ENCODE data around the gene KREMEN2.
A peak's percentile ranks its signal among the peaks of the same experiment; 100 is the strongest.

Gene KREMEN2

GRCh38 chr16:2980227-2981176, 16.4 kb downstream of the KREMEN2 start, which contains the start of gene PKMYT1:
PKMYT1 (minus strand) TSS chr16:2980446; CDS start chr16:2979657, 789 bp downstream.
- DNase-seq (ENCODE audit: low spot score): peak; percentile 100

DNA sequence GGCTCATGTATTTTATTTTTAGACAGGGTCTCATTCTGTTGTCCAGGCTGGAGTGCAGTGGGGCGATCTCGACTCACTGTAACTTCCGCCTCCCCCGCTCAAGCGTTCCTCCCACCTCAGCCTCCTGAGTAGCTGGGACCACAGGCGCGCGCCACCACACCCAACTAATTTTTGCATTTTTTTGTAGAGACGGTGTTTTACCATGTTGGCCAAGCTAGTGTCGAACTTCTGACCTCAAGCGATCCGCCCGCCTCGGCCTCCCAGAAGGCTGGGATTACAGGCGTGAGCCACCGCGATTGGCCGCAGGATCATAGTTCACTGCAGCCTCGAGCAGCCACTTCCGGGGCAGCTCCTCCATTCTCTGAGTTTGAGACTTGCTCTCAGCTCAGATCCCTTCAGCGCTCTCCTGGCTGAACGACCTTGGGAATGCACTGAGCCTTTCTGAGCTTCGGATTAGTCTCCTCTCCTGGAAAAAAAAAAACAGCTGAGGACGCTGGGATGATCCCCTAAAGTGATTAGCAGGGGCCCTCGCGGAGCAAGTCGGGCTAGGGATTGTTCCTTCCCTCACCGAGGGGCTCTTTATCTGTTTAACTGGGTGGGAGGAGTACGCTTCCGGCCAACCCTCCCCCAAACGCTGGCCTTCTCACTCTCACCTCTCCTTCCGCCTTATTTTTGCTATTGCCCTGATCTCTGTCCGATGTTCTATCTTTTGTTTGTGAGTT, 17.3 kb downstream of the KREMEN2 start:
- no peak for DNase-seq (ENCODE audit: low spot score)

GRCh38 chr16:2981899-2982250, 17.8 kb downstream of the KREMEN2 start:
- no peak for DNase-seq (ENCODE audit: low spot score)

DNA sequence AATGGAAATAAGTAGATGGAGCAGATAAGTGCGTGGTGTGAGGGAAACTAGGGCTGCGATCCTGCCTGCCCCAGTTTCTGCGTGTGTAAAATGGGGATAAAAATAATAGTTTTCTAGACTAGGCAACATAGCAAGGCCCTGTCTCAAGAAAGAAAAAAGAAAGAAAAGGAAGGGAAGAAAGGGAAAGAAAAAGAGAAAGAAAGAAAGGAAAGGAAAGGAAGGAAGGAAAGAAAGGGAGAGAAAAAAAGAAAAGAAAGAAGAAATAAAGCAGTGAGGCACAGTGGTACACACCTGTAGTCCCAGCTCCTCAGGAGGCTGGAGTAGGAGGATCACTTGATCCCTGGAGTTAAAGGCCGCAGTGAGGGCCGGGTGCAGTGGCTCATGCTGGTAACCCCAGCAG, 18.3 kb downstream of the KREMEN2 start:
- no peak for DNase-seq (ENCODE audit: low spot score)

GRCh38 chr16:2983706-2984136, 19.6 kb downstream of the KREMEN2 start:
- DNase-seq (ENCODE audit: low spot score): peak; percentile 95

GRCh38 chr16:2985462-2985861, 21.4 kb downstream of the KREMEN2 start:
- DNase-seq (ENCODE audit: low spot score): no peak

GRCh38 chr16:2985893-2986355, 21.8 kb downstream of the KREMEN2 start:
- no peak for DNase-seq (ENCODE audit: low spot score)

DNA sequence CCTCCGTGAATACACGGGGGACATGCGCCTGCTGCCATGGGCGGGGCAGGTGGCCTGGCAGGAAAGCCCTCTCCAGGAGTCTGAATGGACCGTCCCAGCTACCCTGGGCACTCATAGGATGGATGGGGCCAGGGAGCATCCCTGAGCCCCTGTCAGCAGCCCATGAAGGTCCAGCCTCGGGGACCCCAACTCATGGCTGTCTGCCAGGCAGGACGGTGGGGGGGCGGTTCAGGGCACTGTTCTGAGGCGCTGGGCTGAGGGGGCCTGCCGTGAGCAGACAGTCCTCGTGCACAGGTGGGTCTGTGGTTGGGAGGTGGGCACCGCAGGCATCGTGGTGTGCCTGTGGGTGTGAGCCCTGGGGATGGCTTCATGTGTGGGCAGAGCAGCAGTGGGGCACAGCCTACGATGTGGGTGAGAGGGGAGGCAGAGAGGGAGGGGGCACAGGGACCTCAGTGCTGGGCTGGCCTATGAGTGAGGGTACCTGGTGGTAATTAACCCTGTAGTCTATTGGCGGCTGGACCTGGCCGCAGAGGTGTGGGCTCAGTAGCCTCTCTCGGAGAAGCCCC, 22.6 kb downstream of the KREMEN2 start:
- DNase-seq (ENCODE audit: low spot score): no peak

DNA sequence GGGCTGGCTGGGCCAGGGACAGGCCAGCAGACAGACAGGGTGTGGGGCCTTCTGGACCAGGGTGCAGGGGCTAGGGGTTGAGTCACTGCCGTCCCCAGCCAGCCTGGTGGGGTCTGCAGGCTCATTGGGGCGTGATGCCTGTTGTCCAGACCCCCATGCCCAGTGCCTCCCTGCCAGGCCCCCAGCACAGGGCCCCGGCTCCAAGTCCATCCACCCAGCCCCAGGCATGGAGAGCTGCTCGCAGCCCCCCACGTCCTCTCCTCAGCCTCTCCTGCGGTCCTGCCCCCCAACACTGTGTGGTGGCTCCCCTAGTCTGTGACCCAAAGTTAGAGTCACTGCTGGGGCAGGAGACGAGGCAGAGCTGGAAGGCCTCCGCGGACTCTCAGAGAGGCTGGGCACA, 23.2 kb downstream of the KREMEN2 start:
- DNase-seq (ENCODE audit: low spot score): no peak

- no peak for DNase-seq (ENCODE audit: low spot score)
These were observed 23.8 kb downstream of the KREMEN2 start for GRCh38 chr16:2987833-2988232.

GRCh38 chr16:2988590-2989099, 24.6 kb downstream of the KREMEN2 start:
- no peak for DNase-seq (ENCODE audit: low spot score)

DNA sequence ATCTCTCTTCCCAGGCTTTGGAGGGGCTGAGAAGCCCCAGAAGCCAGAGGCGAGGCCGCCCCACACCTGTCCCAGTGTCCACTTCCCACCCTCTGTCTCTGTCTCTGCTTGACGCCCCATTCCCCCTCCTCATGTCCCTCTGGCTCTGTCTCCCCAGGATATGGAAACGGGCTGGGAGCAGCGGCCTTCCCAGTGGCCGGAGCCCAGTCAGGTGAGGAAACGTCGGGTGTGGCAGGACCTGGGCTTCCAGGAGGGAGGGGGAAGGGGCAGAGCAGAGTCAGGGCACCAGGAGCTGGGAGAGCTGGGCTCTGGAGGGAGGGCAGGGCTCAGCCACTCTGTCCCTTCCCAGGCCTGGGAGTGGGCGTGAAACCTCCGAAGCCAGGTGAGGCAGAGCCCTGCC, 26.8 kb downstream of the KREMEN2 start:
- DNase-seq (ENCODE audit: low spot score): no peak

DNA sequence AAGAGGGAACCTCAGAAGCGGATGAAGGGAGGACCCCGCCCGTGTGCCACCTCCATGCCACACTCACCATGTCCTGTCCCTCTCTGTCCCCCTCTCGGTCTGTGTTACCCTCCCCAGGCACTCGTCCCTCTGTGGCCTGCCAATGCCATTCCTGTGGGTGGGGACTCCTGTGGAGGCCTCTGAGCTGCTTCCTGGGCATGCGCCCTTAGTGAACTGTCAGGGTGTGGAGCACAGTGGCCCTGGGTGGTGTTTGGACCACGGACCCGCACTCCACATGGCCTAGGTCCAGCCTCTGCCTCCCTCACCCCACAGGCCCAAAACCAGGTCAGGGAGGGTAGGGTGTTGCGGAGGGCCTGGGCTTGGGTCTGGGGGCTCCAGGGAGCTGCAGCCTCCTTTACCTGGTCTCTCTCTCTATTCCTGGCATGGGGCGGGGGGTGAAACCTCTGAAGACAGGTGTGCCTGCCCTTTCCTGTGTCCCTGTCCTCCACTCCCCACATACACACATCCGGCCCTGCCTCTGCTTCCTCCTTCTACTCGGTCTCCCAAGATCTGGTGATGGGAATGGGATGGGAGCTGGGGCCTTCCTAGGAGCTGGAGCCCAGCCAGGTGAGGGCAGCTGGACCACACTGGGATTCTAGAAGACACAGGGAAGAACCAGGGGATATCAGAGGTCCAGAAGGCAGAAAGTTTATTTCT, 27.6 kb downstream of the KREMEN2 start:
- no peak for DNase-seq (ENCODE audit: low spot score)

- DNase-seq (ENCODE audit: low spot score): no peak
These were observed 28.5 kb downstream of the KREMEN2 start for GRCh38 chr16:2992383-2993081.

DNA sequence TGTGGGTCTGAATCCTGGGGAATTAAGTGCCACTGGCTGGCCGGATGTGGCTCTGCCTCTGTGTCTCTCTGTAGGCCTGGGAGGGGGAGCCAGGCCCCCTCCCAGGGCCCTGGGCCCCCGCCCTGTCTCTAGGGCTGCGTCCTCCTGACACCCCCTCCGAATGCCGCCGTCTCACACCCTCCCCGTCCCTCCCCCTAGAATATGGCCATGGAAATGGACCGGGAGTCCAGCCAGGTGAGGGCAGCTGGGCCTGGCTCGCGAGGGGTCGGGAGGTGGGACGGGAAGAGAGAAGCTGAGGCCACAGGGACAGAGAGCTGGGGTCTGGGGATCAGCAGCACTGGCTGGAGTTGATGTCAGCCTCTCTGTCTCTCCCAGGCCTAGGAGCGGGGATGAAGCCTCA, 32.2 kb downstream of the KREMEN2 start:
- no peak for DNase-seq (ENCODE audit: low spot score)

- no peak for DNase-seq (ENCODE audit: low spot score)
These were observed 35.9 kb downstream of the KREMEN2 start for GRCh38 chr16:2999929-3000328.

DNA sequence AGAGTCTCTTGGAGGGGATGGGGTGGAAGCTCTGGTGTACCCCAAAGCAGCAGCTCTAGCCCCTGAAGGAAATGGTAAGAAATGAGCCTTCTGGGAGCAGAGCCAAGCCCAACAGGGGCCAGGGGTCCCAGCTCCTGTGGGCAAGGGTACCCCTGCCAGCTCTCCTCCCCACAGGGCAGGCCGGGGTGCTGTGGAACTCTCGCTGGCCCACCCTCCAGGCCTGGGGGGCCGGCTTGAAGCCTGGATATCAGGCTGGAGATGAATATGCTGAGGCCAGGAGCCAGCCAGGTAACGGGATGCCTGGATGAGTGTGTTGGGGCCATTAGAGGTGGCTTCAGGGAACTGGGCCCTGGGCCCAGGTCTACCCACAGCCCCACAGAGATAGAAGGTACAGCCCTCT, 36.5 kb downstream of the KREMEN2 start:
- DNase-seq (ENCODE audit: low spot score): no peak

GRCh38 chr16:3001316-3001715, 37.2 kb downstream of the KREMEN2 start:
- no peak for DNase-seq (ENCODE audit: low spot score)

DNA sequence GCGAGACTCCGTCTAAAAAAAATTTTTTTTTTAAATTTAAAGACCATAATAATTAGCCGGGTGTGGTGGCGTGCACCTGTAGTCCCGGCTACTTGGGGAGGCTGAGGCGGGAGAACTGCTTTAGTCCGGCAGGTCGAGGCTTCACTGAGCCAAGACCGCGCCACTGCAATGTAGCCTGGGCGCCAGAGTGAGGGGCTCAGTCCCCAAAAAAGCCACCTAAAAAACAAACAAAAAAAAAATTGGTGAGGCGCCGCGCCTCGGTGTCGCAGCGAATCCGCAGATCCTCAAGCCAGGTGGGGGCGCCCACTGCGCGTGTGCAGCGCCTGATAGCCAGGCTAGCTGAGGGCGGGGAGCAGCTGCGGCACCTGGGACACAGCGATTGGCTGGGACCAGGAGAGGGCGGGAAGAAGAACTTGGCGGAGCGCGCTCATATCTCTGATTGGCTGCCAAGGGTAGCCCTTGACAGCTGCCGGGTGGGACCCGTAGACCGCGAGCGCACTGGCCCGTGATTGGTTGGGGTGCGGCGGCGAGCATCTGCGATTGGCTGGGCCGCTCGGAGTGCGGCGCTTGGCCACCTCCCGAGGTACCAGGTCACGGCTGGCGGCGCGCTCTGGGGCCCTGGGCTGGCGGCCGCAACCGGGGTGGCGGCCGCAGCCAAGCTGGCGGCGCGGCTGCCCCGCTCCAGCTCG, 39.7 kb downstream of the KREMEN2 start:
- peak; percentile 100 for DNase-seq (ENCODE audit: low spot score)

- no peak for DNase-seq (ENCODE audit: low spot score)
These were observed 40.2 kb downstream of the KREMEN2 start for GRCh38 chr16:3004319-3004718.

Measured in AG08395 (cell line).